ENCODE measurements around the gene KRTAP5-5.

DNA sequence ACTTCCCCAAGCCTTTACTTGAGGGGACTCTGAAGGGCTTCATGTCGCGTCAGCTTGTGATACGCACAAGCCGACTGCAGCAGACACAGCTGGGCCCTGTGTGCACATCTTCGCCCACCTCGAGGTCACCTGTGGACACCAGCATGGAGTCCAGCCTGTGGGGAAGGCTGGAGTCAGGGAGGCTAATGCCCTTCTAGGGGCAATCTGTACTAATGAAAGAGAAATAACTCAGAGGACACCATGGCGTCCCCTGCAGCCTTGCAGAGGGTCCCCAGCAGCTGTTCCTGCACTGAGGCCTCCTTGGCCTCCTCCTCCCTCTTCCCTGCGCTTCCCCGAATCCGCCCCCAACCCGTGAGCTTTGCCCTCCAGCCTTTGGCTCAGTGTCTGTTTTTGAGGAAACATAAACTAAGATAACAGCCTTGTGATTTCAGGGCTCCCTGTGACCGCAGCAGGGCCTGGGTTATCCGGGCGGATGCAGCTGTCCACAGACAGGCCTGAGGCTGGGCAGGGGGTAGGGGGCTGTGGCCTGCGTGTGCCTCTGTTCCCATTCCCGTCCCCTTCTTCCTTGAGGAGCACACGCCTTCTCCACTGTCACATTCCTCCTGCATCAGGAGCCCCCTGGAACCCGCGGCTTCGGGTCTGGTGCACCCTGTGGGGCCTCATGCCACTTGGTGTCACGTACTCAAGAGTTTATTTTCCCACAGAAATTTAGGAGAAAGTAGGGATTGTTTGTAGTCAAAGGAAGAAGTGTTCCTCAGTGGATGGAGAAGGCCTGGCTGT lies 25.0 kb downstream of the KRTAP5-5 start:
- TF ChIP-seq POLR2AphosphoS5 (IDR thresholded peaks at IDR 0.05; ENCODE audit: borderline replicate concordance, low read depth, low read length) (no peak), EZH2 (IDR thresholded peaks at IDR 0.05) (no peak), FOXP2 (optimal IDR thresholded peaks at IDR 0.05; ENCODE audit: control extremely low read depth, extremely low read length, insufficient read depth) (no peak)

All from SK-N-MC (cell line).